Lower leg skin (tissue), 3 donors: ENCODE measurements around the gene TRIM77.

Experiments used
- CTCF ChIP-seq, 3 donors: fragments of 450-650 bp; IDR thresholded peaks; one replicate each; pipeline ENCODE4 v1.5.1; 2016; ENCODE audit warnings: antibody characterized with exemption in 3 of 3, mild to moderate bottlenecking in 3 of 3, moderate library complexity in 2 of 3
- POLR2A ChIP-seq, 2 donors: fragments of 450-650 bp; IDR thresholded peaks; one replicate each; pipeline ENCODE4 v1.6.1; 2016 to 2017; ENCODE audit warnings: antibody characterized with exemption in 2 of 2, mild to moderate bottlenecking in 1 of 2, moderate library complexity in 1 of 2

GRCh38 chr11:89737116-89737515 is 27.0 kb downstream of the TRIM77 start:
- no peak for TF ChIP-seq CTCF (IDR thresholded peaks at IDR 0.05)
- TF ChIP-seq POLR2A (IDR thresholded peaks at IDR 0.05): no peak
